ENCODE results near the gene TXNRD2. TPM values are rescaled to one million over a fixed set of nuclear protein-coding genes. Genes with fewer than 3 reads are reported as not detected.

Gene TXNRD2
- total and polyA plus RNA-seq, 2 of the 4 experiments (the other 2 are of a cell fraction) = 15.6 to 25.7 TPM

- peaks cover 15% of the 10 kb centered on the region for H3K9me1 ChIP-seq (ENCODE audit: insufficient read depth, low read length)
- no peak overlapping the region for H3K9ac ChIP-seq (ENCODE audit: low read depth, low read length)
- no peak overlapping the region for H2AK9ac ChIP-seq (replicated peaks; ENCODE audit: low read depth, low read length, poor library complexity)
- no peak overlapping the region for H3K27ac ChIP-seq (ENCODE audit: insufficient read depth, low read length)
- H3K56ac ChIP-seq (ENCODE audit: extremely low read depth, insufficient read depth, low read length) = no peak overlapping the region
- H4K91ac ChIP-seq (ENCODE audit: insufficient read depth, low read depth, low read length) = no peak overlapping the region
- no peak overlapping the region for H3K4me2 ChIP-seq (ENCODE audit: low read depth, low read length)
- CTCF ChIA-PET = no interaction called here
- H3K9me3 ChIP-seq (ENCODE audit: control insufficient read depth, insufficient read depth, low read length) = no peaks in the 10 kb centered on the region
- peaks cover 13 to 21% of the 10 kb centered on the region in 2 experiments; a peak in 3 of 4 replicates for H3K79me1 ChIP-seq (ENCODE audit: low read depth in 1 of 2, low read length in 2 of 2)
- DNase-seq (no peak), ATAC-seq (ENCODE audit: low read depth) (no peak)
- H3K14ac ChIP-seq (replicated peaks; ENCODE audit: low read depth, low read length) = no peak overlapping the region
- H3K4ac ChIP-seq (ENCODE audit: low read depth, low read length) = no peak overlapping the region
- no peak overlapping the region for H2AFZ ChIP-seq (replicated peaks; ENCODE audit: low read length, poor library complexity)
- dilution Hi-C loops (cut with HindIII; ENCODE audit: low sequenced_read_pairs, unreplicated experiment) (no loop called here), intact Hi-C loops (cut with micrococcal nuclease) (no loop called here), in situ Hi-C loops (cut with MboI; ENCODE audit: low sequenced_read_pairs) (no loop called here)
- POLR2A ChIA-PET (ENCODE audit: unreplicated experiment) = no interaction called here
- H3K36me3 ChIP-seq (ENCODE audit: control insufficient read depth, insufficient read depth, low read length) = peaks cover 7% of the 10 kb centered on the region; the same call in 1 of the 2 replicates
- no peaks in the 10 kb centered on the region for H3K4me1 ChIP-seq (ENCODE audit: control insufficient read depth, insufficient read depth, low read length)
- no peak overlapping the region for H2BK20ac ChIP-seq (ENCODE audit: low read depth, low read length)
- no TSS peak for BruUV-seq (replicated peaks)
- no CpG with 5 or more reads among the region's 11 CpGs for WGBS, 2 experiments (ENCODE audit: extremely low coverage in 2 of 2, insufficient read length in 1 of 2)
- no peaks in the 10 kb centered on the region; the same call in 1 of the 2 replicates for H4K20me1 ChIP-seq (ENCODE audit: insufficient read depth, low read length)
- H2AK5ac ChIP-seq (ENCODE audit: low read depth, low read length) = no peak overlapping the region
- no peak overlapping the region for H3K18ac ChIP-seq (ENCODE audit: low read depth, low read length)
- no peaks in the 10 kb centered on the region for H3K27me3 ChIP-seq (ENCODE audit: control insufficient read depth, insufficient read depth, low read length)
- H2BK5ac ChIP-seq (ENCODE audit: low read depth, low read length, poor library complexity, severe bottlenecking) = no peak overlapping the region
- H4K8ac ChIP-seq (ENCODE audit: low read depth in 2 of 2, low read length in 2 of 2) = no peak overlapping the region
- H2BK120ac ChIP-seq (ENCODE audit: low read depth, low read length) = no peak overlapping the region
- H4K5ac ChIP-seq (ENCODE audit: low read depth, low read length) = no peak overlapping the region
- TF ChIP-seq SMC3 (IDR thresholded peaks at IDR 0.05; ENCODE audit: low read depth, low read length) (no peak), FOS (IDR thresholded peaks at IDR 0.05; ENCODE audit: low read depth, low read length) (no peak), RAD21 (IDR thresholded peaks at IDR 0.05; ENCODE audit: low read length) (no peak), POLR2A (IDR thresholded peaks at IDR 0.05; ENCODE audit: low read depth, low read length) (no peak), CEBPB (IDR thresholded peaks at IDR 0.05; ENCODE audit: low read depth, low read length) (no peak), USF2 (IDR thresholded peaks at IDR 0.05; ENCODE audit: low read depth, low read length) (no peak), NFE2L2 (IDR thresholded peaks at IDR 0.05; ENCODE audit: low read depth, low read length) (no peak), CHD1 (IDR thresholded peaks at IDR 0.05; ENCODE audit: low read depth, low read length) (no peak), RFX5 (IDR thresholded peaks at IDR 0.05; ENCODE audit: low read depth, low read length) (no peak)
- TF ChIP-seq, protein P1, sequence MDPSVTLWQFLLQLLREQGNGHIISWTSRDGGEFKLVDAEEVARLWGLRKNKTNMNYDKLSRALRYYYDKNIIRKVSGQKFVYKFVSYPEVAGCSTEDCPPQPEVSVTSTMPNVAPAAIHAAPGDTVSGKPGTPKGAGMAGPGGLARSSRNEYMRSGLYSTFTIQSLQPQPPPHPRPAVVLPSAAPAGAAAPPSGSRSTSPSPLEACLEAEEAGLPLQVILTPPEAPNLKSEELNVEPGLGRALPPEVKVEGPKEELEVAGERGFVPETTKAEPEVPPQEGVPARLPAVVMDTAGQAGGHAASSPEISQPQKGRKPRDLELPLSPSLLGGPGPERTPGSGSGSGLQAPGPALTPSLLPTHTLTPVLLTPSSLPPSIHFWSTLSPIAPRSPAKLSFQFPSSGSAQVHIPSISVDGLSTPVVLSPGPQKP (IDR thresholded peaks at IDR 0.05; ENCODE audit: borderline replicate concordance, low read depth, low read length) = no peak
- TF ChIP-seq, protein P2, sequence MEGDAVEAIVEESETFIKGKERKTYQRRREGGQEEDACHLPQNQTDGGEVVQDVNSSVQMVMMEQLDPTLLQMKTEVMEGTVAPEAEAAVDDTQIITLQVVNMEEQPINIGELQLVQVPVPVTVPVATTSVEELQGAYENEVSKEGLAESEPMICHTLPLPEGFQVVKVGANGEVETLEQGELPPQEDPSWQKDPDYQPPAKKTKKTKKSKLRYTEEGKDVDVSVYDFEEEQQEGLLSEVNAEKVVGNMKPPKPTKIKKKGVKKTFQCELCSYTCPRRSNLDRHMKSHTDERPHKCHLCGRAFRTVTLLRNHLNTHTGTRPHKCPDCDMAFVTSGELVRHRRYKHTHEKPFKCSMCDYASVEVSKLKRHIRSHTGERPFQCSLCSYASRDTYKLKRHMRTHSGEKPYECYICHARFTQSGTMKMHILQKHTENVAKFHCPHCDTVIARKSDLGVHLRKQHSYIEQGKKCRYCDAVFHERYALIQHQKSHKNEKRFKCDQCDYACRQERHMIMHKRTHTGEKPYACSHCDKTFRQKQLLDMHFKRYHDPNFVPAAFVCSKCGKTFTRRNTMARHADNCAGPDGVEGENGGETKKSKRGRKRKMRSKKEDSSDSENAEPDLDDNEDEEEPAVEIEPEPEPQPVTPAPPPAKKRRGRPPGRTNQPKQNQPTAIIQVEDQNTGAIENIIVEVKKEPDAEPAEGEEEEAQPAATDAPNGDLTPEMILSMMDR (conservative IDR thresholded peaks at IDR 0.05; ENCODE audit: low read depth, low read length) = no peak
- H3K23ac ChIP-seq (ENCODE audit: low read depth, low read length) = no peak overlapping the region
- H2BK15ac ChIP-seq (ENCODE audit: low read depth, low read length) = no peak overlapping the region
- no peak overlapping the region for H3K4me3 ChIP-seq (ENCODE audit: insufficient read depth, low read depth, low read length)
Measured at GRCh38 chr22:19928207-19928606, 13.4 kb downstream of the TXNRD2 start.

Data from IMR-90 (cell line).